ENCODE data around the gene CC2D1B.

The CC2D1B gene

GRCh38 chr1:52305417-52306226, 60.4 kb downstream of the CC2D1B start:
- DNase-seq: no peak

All from inflammatory macrophage treated with lipopolysaccharide for 4 hours (primary cell).